ENCODE measurements around the gene AUTS2.

- TF ChIP-seq CTCF (IDR thresholded peaks at IDR 0.05) (no peak), POLR2AphosphoS5 (IDR thresholded peaks at IDR 0.05; ENCODE audit: insufficient read depth in 1 of 2, low read depth in 1 of 2) (no peak)
Measured at GRCh38 chr7:69882269-69882668, 284.0 kb downstream of the AUTS2 start.

Measured in vagina (tissue), 2 donors.